ENCODE measurements around the gene DPM2. TPM values are rescaled to one million over a fixed set of nuclear protein-coding genes. Genes with fewer than 3 reads are reported as not detected.

Gene DPM2
- total and polyA plus RNA-seq, 2 experiments from 2014 or later: 19.2 to 57.1 TPM

DNA sequence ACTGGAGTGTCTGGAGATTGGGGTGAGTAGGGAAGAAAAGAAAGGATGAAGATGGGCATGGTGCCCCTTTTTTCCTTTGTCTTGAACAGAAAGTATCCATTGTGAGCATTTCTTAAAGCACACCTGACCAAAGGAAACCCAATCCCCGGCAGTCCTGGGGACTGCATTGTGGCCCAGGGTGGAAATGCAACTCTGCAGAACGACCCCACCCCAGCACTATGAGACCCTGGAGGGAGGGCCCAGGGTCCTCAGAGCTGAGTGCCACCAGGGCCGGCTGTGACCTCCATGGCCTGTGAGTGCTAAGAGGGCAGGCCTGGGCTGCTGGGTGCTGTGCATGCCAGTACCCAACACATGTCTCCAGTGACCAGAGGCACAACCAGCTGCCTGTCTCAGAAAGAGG is 24.6 kb upstream of the DPM2 start:
- peaks cover 11% of the 10 kb centered on the region for H4K20me1 ChIP-seq (ENCODE audit: insufficient read depth, poor library complexity, severe bottlenecking)
- H3K9me3 ChIP-seq (ENCODE audit: low read depth): no peaks in the 10 kb centered on the region
- H2AFZ ChIP-seq: no peak overlapping the region
- H3K4me3 ChIP-seq: no peak overlapping the region
- H3K4me2 ChIP-seq: peak overlapping the region; percentile 46
- H3K9me2 ChIP-seq (replicated peaks; ENCODE audit: insufficient read depth): no peaks in the 10 kb centered on the region
- no peaks in the 10 kb centered on the region for H3K27me3 ChIP-seq
- H3K27ac ChIP-seq: peak overlapping the region; percentile 94
- 62% methylated on average over 3 of the region's 3 CpGs for WGBS (ENCODE audit: low lambda C conversion rate, missing lambda C conversion rate)
- TF ChIP-seq CTCF (IDR thresholded peaks at IDR 0.05; ENCODE audit: poor library complexity) (no peak), EZH2phosphoT487 (IDR thresholded peaks at IDR 0.05; ENCODE audit: low read depth, severe bottlenecking, unreplicated experiment) (no peak), EZH2 (IDR thresholded peaks at IDR 0.05; ENCODE audit: borderline replicate concordance) (no peak)
- H3K79me2 ChIP-seq: peaks cover 90% of the 10 kb centered on the region
- no peaks in the 10 kb centered on the region for H3K36me3 ChIP-seq (replicated peaks; ENCODE audit: insufficient read depth, low read depth)
- H3K4me1 ChIP-seq (ENCODE audit: insufficient read depth): peaks cover 63% of the 10 kb centered on the region
- DNase-seq (ENCODE audit: low spot score): no peak

DNA sequence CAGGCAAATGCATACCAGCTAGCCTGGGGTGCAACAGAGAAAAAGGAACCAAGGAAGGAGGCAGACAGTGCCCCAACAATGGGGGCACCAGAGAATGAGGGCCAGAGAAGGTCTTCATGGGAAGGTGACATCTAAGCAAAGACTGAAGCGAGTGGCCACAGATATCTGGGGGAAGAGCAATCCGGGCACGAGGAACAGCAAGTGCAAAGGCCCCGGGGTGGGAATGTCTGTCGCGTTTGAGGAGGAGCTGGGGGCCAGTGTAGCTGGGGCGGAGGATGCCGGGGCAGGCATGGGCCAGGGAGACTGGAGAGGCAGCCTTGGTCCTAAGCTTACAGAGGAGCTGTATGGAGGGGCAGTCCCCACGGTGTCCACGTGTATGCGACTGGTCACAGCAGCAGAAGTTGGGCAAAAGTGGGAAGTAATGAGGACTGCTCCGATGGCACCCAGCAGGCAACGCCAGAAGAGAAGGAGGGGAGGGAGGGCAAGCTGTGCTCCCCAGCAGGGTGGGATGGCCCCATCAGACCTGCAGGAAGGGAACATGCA is 24.0 kb upstream of the DPM2 start:
- H3K27ac ChIP-seq: peak overlapping the region; percentile 87
- no peak overlapping the region for H2AFZ ChIP-seq
- H3K4me1 ChIP-seq (ENCODE audit: insufficient read depth): peaks cover 59% of the 10 kb centered on the region
- H3K9me3 ChIP-seq (ENCODE audit: low read depth): no peaks in the 10 kb centered on the region
- H3K4me3 ChIP-seq: no peak overlapping the region
- no peaks in the 10 kb centered on the region for H3K9me2 ChIP-seq (replicated peaks; ENCODE audit: insufficient read depth)
- H4K20me1 ChIP-seq (ENCODE audit: insufficient read depth, poor library complexity, severe bottlenecking): peaks cover 12% of the 10 kb centered on the region
- TF ChIP-seq EZH2phosphoT487 (IDR thresholded peaks at IDR 0.05; ENCODE audit: low read depth, severe bottlenecking, unreplicated experiment) (no peak), EZH2 (IDR thresholded peaks at IDR 0.05; ENCODE audit: borderline replicate concordance) (no peak), CTCF (IDR thresholded peaks at IDR 0.05; ENCODE audit: poor library complexity) (no peak)
- H3K79me2 ChIP-seq: peaks cover 90% of the 10 kb centered on the region
- DNase-seq (ENCODE audit: low spot score): no peak
- no peaks in the 10 kb centered on the region for H3K36me3 ChIP-seq (replicated peaks; ENCODE audit: insufficient read depth, low read depth)
- over 99% methylated on average over 13 of the region's 13 CpGs for WGBS (ENCODE audit: low lambda C conversion rate, missing lambda C conversion rate)
- no peaks in the 10 kb centered on the region for H3K27me3 ChIP-seq
- H3K4me2 ChIP-seq: no peak overlapping the region

DNA sequence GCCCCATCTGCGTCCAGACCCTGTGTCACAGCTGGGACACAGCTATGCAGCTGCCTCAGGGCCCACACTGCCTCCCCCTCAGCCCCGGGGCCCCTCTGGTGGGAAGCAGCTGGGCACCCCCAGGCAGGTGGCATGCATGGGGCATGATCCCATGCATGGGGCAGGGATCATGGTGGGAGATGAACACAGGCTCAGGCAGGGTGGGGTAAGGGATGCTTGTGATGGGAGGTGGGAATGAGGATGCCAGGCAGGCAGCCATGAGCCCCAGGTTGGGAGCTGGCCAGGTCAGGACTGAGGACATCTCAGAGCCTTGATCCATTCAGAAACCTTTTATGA is 23.5 kb upstream of the DPM2 start:
- no peaks in the 10 kb centered on the region for H3K9me2 ChIP-seq (replicated peaks; ENCODE audit: insufficient read depth)
- H3K79me2 ChIP-seq: peaks cover 90% of the 10 kb centered on the region
- no peaks in the 10 kb centered on the region for H3K27me3 ChIP-seq
- TF ChIP-seq CTCF (IDR thresholded peaks at IDR 0.05; ENCODE audit: poor library complexity) (no peak), EZH2phosphoT487 (IDR thresholded peaks at IDR 0.05; ENCODE audit: low read depth, severe bottlenecking, unreplicated experiment) (no peak), EZH2 (IDR thresholded peaks at IDR 0.05; ENCODE audit: borderline replicate concordance) (no peak)
- DNase-seq (ENCODE audit: low spot score): no peak
- WGBS (ENCODE audit: low lambda C conversion rate, missing lambda C conversion rate): 100% methylated on average over 2 of the region's 2 CpGs
- no peak overlapping the region for H3K4me2 ChIP-seq
- no peak overlapping the region for H2AFZ ChIP-seq
- no peak overlapping the region for H3K4me3 ChIP-seq
- H3K36me3 ChIP-seq (replicated peaks; ENCODE audit: insufficient read depth, low read depth): no peaks in the 10 kb centered on the region
- peaks cover 59% of the 10 kb centered on the region for H3K4me1 ChIP-seq (ENCODE audit: insufficient read depth)
- H3K9me3 ChIP-seq (ENCODE audit: low read depth): no peaks in the 10 kb centered on the region
- H4K20me1 ChIP-seq (ENCODE audit: insufficient read depth, poor library complexity, severe bottlenecking): peaks cover 18% of the 10 kb centered on the region
- peak overlapping the region; percentile 87 for H3K27ac ChIP-seq
